Peyer's patch (tissue), 4 donors: ENCODE measurements around the gene ELL.

Source experiments
- CTCF ChIP-seq, 6 experiments: fragments of 450-650 bp in 4 of 6; fragments of 200-600 bp in 2 of 6; sonication (generic) in 1 of 6; IDR thresholded peaks; one replicate each; pipeline ENCODE4 v1.5.1; 2017 to 2019; ENCODE audit warnings: antibody characterized with exemption in 6 of 6, mild to moderate bottlenecking in 3 of 6, moderate library complexity in 1 of 6
- POLR2A ChIP-seq, 2 donors: fragments of 450-650 bp; IDR thresholded peaks; one replicate each; pipeline ENCODE4 v1.5.1; 2017; ENCODE audit warnings: antibody characterized with exemption in 2 of 2, mild to moderate bottlenecking in 2 of 2, moderate library complexity in 2 of 2

GRCh38 chr19:18501832-18502231 lies 20.0 kb downstream of the ELL start:
- TF ChIP-seq CTCF (IDR thresholded peaks at IDR 0.05) (no peak), POLR2A (IDR thresholded peaks at IDR 0.05) (no peak)
